ENCODE data around the gene PLK1.

PLK1 gene

DNA sequence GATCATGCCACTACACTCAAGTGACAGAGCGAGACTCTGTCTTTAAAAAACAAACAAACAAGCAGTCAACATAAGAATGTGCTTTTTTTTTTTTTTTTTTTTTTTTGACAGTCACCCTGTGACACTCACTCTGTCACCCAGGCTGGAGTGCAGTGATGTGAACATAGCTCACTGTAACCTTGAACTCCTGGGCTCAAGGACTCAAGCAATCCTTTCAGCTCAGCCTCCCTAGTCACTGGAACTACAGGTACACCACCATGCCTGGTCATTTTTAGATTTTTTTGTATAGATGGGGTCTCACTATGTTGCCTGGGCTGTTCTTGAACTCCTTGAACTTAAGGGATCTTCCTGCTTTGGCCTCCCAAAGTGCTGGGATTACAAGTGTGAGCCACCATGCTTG, 60.8 kb downstream of the PLK1 start:
- no peak for DNase-seq (ENCODE audit: low read depth)
- no peak overlapping the region for H3K4me3 ChIP-seq (ENCODE audit: low read length)
- TF ChIP-seq, protein P1, sequence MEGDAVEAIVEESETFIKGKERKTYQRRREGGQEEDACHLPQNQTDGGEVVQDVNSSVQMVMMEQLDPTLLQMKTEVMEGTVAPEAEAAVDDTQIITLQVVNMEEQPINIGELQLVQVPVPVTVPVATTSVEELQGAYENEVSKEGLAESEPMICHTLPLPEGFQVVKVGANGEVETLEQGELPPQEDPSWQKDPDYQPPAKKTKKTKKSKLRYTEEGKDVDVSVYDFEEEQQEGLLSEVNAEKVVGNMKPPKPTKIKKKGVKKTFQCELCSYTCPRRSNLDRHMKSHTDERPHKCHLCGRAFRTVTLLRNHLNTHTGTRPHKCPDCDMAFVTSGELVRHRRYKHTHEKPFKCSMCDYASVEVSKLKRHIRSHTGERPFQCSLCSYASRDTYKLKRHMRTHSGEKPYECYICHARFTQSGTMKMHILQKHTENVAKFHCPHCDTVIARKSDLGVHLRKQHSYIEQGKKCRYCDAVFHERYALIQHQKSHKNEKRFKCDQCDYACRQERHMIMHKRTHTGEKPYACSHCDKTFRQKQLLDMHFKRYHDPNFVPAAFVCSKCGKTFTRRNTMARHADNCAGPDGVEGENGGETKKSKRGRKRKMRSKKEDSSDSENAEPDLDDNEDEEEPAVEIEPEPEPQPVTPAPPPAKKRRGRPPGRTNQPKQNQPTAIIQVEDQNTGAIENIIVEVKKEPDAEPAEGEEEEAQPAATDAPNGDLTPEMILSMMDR (conservative IDR thresholded peaks at IDR 0.05; ENCODE audit: low read length) = no peak
